Activated CD4-positive, CD25-positive, alpha-beta regulatory T cell treated with anti-CD3 and anti-CD28 coated beads, Interleukin-2, amount 50 U/mL, for 24 hours (primary cell): ENCODE results near the gene CRYBG3.
A peak's percentile ranks its signal among the peaks of the same experiment; 100 is the strongest.
"Not testable (repeated sequence)": the region's sequence is repeated elsewhere in the genome, so short reads cannot be mapped to it uniquely, and the experiment has no call there.

Experiments used
- ATAC-seq, 2 donors: fragments of 150-1000 bp; cut with Tn5 transposase; one replicate each; pipeline ENCODE4 v1.10.0; 2021; ENCODE audit warnings: mild to moderate bottlenecking in 1 of 2, moderate library complexity in 1 of 2

Gene CRYBG3

DNA sequence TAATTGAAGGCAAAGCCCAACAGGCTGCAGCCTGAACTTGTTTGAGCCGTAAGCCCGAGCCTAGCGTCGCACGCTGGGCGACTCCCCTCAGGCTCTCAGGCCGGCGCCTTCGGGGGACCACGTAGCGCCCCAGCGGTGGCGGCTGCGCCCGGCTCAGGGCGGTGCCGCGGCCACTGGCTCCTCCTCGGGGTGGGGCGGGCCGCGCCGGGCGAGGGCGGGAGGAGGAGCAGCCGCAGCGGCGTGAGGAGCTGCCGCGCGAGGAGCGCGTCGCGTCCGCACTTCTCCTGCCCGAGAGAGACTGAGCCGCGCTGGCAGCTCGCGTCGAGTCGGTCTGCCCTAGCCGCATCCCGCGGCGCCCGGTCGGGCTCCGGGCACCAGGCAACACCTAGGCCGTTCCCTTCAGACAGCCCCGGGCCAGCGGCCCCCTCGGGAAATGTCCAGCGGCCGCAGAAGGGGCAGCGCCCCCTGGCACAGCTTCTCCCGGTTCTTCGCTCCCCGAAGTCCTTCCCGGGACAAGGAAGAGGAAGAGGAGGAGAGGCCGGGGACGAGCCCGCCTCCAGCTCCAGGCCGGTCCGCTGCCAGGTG lies at the start of gene CRYBG3:
CRYBG3 (plus strand) TSS at position 238 of the 585 bp plus-strand sequence; CDS start at position 434, 196 bp downstream.
- ATAC-seq: peak; percentile 99 to 100

DNA sequence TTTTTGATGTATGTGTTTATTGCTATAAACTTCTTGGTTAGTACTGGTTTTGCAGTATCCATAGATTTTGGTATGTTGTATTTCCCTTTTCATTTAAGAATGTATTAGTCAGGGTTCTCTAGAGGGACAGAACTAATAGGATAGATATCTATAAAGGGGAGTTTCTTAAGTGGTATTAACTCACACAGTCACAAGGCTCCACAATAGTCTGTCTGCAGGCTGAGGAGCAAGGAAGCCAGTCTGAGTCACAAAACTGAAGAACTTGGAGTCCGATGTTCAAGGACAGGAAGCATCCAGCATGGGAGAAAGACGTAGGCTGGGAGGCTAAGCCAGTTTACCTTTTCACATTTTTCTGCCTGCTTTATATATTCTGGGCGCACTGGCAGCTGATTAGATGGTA lies 48.9 kb upstream of the CRYBG3 start:
- no peak for ATAC-seq

DNA sequence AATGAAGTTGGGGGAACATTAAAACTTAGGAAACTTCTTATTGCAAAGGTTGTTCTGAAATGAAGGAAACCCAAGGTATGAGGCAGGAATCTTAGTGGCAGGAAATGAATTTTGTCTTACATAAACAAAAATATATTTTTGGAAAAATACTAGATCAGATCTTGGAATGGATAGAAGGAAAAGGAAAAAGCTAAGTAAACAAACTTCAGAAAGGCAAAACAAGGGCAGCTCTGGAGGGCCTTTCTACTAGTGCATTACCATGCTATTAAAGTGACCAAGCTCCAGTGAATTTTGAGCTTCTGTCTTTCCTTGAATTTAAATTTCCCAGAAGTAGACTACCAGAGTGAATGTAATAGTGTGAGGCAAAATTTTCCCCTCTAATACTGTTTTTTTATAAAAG lies 43.7 kb upstream of the CRYBG3 start:
- no peak for ATAC-seq

DNA sequence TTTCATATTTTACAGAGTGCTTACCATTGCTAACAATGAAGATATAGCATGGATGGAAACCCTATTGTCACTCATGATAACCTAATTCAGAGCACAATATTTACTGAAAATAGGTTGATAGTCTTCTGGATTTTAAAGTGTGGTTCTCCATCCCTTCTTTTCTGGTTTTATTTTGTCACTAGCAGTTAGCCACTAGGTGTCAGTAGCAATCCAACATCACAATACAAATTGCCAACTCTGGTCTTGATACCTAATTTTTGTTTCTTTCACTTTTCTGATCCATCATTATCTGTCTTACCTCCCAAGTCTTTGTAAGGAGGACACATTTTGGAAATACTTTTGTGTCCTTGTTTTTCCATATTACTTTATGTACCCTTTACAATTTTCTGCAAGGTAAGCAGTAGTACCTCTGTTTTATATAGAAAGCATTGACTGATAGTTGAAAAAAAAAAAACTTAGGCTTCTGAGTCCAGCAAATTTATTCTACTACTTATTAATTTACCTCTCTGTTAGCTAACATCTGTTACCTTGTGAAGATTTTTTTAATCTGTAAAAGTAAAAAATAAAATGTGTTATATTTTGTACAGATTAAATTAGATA lies 28.3 kb upstream of the CRYBG3 start:
- ATAC-seq: no peak

DNA sequence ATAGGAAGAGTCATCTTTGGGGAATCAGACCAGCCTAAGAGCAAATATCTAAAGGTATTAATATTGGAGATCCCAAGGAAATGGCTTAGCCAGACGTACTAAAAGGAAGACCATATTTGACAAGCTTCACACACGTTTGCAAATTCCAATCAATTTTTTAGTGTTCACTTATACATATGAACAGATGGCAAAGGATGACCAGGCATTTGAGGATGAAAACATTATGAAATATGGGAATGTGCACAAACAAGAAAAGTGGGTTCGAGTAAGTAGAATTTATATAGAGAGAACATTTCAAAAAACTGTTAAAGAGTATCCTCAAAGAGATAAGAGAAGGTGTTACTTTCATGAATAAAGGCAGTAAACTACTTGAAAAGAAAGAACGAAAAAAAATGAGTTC lies 25.9 kb upstream of the CRYBG3 start:
- no peak for ATAC-seq

GRCh38 chr3:97804471-97804870 lies 17.3 kb upstream of the CRYBG3 start:
- no peak for ATAC-seq

GRCh38 chr3:97810779-97811390 lies 10.9 kb upstream of the CRYBG3 start:
- ATAC-seq: no peak

- ATAC-seq: peak; percentile 84 to 85
Observed at GRCh38 chr3:97815149-97815917, 6.5 kb upstream of the CRYBG3 start.

GRCh38 chr3:97816811-97817210 lies 5.0 kb upstream of the CRYBG3 start:
- no peak for ATAC-seq

DNA sequence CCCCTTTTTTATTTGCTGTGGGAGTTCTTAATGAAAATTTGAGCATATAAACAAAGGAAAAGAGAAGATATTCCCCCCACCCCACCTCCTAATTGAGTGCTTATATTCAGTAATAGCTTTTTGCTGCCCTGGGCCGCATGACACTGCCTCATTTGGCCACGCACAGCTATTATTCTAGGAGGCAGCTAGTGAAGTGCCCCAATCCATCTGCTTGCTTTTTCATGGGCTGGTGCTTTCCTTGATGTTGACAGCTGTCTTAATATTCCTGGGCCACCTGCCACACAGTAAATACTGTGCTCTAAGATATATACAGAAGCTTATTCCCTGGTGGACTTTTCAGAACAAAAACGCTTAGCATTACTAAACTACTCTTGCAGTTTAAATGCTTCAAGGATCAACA lies 3.8 kb upstream of the CRYBG3 start:
- no peak for ATAC-seq

DNA sequence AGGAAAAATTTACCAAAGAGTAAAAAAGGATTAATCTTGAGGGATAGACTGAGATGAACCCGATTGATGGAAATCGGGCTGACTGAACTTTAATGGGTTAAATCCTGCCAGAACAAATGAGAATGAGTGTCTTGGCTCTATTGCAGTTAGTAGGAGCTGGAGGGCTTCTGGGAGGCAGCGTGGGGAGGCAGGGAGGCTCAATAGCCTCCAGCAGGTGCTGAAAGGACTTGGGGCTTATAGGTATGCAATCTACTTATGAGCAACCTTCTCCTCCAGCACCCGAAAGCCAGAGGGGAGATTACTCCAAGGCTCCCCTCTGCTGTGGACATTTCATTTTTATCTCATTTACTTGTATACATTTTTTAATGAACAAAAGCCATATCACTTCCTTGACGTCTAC lies 1.0 kb upstream of the CRYBG3 start:
- ATAC-seq: no peak

- ATAC-seq: peak; percentile 29 to 36
Observed at GRCh38 chr3:97821287-97821773, 481 bp upstream of the CRYBG3 start.

GRCh38 chr3:97822359-97822775 lies 556 bp downstream of the CRYBG3 start:
- ATAC-seq: peak in 1 of 2 donors; percentile 12

DNA sequence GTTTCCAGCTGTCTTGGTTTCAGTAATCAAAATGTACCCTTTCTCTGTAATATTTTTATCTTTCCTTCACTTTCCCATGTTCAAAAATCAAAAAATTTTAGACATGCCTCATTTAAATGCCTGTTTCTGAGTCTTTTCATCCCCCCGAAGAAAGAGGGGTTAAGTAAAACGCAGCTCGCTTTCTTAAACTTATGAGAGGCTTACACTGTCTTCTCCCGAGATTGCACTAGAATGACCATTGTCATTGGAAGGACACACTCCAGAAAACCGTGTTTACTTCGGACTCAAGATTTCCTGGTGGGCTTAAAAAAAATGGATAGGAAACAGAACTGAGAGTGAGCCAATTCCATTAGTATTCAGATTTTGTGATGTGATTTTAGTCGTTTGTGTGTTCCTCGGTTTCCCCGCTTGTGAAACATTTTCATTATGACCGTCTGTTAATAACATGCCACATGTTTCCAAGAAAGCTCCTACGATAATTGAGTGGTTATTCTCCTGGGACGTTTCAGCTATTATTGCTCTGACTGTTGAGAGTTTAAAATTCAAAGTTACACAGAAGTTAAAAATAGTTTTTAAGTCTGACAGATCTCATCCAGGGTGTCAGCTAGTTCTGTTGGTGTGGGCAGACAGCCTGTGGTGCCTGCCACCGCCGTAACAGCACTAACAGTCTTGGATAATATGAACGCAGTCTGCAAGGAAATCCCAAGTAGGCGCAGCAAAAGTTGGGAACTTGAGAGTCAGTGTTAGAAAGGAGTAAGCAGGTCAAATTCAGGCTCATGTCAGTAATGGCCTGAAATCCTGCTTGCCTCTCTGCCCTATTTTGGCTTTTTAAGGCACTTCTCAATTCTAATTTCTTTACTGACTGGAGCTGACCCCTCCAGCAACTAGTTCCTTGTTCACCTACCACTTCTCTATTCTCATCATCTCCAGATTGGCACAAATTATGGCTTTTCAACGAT lies 1.5 kb downstream of the CRYBG3 start:
- no peak for ATAC-seq

- ATAC-seq: no peak
Observed at GRCh38 chr3:97825101-97825500, 3.3 kb downstream of the CRYBG3 start.

DNA sequence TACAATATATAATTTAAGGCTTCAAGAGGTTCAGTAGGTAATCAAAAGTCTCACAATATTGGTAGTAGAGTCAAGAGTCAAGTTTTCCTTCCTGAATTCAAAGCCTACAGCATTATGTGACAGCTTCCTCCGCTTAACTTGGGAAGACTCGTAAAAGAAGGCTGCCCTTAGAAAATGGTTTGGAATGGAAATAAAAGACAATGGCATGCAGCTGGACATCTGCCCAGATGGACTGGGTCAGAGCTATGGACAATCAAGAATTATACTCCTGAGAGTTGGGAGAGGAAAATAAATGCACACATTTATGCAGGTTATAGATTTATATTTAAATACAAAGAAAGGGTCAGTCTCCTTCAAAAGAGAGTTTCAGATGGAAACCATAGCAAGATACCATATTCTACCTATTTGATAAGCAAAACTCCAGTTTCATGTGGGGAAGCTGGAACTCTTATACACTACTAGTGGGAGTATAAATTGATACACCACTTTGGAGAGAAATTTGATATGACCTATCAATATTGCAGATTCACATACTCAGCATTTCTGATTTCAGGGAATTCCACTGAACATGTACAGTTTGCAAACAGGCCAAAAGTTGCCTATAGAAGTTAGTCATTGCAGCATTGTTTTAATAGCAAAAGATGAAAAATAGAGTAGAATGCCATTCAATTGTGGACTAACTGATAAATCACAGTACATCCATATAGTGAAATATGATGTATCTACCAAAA lies 6.1 kb downstream of the CRYBG3 start:
- no peak for ATAC-seq

DNA sequence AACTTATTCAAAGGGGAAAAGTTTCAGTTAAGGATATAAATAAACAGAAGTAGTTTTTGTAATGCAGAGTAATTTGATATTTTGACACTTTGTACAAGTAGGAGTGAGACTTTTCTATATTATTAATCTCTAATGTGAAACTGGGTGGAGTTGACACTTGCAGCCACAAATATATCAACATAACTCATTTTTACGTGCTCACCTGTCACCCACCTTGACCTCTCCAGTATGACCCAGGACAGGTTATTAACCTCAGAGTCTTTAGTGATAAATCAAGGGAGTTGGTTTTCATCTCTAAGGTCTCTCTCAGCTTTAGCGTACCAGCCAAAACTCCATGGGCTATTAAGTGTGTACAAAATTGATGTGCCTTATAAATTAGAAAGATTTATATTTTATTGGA lies 7.4 kb downstream of the CRYBG3 start:
- ATAC-seq: no peak

GRCh38 chr3:97830638-97831037 lies 8.8 kb downstream of the CRYBG3 start:
- no peak for ATAC-seq

DNA sequence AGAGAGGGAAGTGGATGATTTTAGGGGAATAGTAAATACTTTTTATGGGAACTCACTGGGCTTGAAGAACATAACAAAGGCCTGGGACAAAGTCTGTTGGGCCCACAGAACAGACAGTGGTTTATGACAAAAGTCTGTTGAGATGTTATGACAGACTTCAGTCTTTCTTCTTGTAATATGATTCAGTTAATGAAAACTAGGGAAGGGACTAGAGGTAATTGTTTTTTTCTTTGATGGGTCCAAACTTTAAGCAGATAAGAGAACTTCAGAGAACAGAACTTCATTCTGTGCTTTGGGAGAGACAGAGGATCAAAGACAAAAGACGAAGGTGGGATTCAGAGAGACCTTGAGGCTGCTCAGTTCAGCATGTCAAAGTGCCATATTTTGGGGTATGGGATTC lies 9.3 kb downstream of the CRYBG3 start:
- ATAC-seq: no peak

- ATAC-seq: not testable (repeated sequence)
Observed at GRCh38 chr3:97833184-97833583, 11.4 kb downstream of the CRYBG3 start.

DNA sequence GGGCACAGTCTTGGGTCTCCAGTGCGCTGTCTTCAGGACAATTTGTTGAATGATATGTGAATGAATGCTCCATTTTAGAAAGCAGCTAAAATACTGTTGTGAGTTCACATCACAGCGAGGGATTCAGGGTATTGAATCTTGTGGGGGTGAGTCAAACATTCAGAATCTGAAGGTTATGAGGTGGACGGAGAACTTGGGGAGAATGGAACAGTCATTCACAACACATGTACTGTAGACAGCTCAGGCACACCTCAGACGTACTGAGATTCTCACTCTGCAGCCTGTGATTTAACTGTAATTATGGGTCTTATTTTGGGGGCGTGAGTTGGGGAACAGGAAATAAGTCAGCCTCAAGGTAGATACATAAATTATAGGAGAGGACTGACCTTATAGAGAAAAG lies 13.9 kb downstream of the CRYBG3 start:
- ATAC-seq: no peak

GRCh38 chr3:97838393-97838792 lies 16.6 kb downstream of the CRYBG3 start:
- ATAC-seq: no peak
